Stomach (tissue), 4 donors: ENCODE data around the gene RECQL.

Experiments
- POLR2A ChIP-seq, 4 donors: fragments of 450-650 bp; IDR thresholded peaks; one replicate each; pipeline ENCODE4 v1.6.1; 2016; ENCODE audit warnings: antibody characterized with exemption in 4 of 4, control low read depth in 2 of 4, mild to moderate bottlenecking in 1 of 4, moderate library complexity in 1 of 4
- TF ChIP-seq, protein P1 (sequence below), 7 experiments: fragments of 450-650 bp in 4 of 7; fragments of 200-600 bp in 3 of 7; sonication (generic) in 3 of 7; IDR thresholded peaks; one replicate each; pipeline ENCODE4 v1.5.1; 2016 to 2019; ENCODE audit warnings: antibody characterized with exemption in 7 of 7, control low read depth in 2 of 7, mild to moderate bottlenecking in 1 of 7

DNA sequence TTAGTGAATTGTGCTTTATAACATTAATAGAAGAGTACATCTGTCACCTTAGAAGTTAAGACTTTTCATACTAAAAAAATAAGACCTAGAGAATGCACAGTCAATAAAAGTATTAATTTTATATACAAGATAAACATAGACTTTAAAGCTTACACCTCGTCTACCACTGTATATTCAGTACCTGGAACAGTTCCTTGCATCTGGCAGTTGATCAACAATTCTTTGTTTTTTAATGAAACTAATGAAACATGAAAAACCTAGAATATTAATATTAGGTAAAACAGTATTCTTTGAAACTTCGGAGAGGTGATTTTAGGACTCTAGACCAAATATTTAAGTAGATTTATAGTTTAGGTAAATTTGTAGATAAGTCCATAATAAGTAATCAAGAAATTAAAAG lies 4.5 kb upstream of the RECQL start:
- TF ChIP-seq, protein P1, sequence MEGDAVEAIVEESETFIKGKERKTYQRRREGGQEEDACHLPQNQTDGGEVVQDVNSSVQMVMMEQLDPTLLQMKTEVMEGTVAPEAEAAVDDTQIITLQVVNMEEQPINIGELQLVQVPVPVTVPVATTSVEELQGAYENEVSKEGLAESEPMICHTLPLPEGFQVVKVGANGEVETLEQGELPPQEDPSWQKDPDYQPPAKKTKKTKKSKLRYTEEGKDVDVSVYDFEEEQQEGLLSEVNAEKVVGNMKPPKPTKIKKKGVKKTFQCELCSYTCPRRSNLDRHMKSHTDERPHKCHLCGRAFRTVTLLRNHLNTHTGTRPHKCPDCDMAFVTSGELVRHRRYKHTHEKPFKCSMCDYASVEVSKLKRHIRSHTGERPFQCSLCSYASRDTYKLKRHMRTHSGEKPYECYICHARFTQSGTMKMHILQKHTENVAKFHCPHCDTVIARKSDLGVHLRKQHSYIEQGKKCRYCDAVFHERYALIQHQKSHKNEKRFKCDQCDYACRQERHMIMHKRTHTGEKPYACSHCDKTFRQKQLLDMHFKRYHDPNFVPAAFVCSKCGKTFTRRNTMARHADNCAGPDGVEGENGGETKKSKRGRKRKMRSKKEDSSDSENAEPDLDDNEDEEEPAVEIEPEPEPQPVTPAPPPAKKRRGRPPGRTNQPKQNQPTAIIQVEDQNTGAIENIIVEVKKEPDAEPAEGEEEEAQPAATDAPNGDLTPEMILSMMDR (IDR thresholded peaks at IDR 0.05) = no peak
- no peak for TF ChIP-seq POLR2A (IDR thresholded peaks at IDR 0.05)
